ENCODE measurements around the gene ZNF771. TPM values are rescaled to one million over a fixed set of nuclear protein-coding genes. Genes with fewer than 3 reads are reported as not detected.

The ZNF771 gene
- total and polyA plus RNA-seq, 9 of the 15 experiments (the other 6 are each of a cell fraction or from before 2014, with no cell fraction given), result 1.5 to 12.6 (median 4.4) TPM

DNA sequence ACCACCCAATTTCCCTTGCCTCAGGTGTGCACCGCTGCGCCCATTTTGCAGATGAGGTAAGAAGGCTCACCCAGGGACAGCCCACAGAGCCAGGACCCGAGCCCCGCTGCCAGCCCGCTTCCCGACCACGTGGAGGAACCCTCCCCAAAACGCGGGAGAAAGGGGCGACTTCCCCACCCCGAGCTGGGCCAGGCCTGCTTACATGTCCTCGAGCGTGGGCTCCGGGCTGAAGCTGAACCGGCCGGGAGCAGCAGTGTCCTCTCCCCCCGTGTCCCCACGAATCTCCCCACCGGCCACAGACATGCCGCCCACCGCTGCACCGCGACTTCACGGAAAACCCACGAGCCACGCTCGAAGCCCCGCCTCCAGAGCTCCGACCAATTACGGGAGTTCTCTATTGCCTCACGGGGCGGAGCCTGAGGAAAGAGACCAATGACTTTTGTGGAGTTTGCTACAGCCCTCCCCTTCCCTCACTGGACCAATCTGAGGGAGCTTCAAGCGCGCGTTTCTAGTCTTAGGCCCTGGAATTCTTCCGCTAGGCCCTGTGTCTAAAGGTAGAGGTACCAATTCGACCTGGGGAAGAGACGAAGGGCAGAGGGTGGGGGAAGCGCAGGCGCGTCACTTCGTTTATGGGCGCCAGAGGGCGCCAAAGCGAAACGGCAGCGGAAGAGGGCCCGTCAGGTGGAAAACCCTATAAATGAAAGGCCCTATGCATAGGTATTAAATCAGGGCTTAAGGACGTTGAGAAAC lies 22.4 kb downstream of the ZNF771 start, which contains the start of gene DCTPP1 (continued):
- TF ChIP-seq, protein P1, sequence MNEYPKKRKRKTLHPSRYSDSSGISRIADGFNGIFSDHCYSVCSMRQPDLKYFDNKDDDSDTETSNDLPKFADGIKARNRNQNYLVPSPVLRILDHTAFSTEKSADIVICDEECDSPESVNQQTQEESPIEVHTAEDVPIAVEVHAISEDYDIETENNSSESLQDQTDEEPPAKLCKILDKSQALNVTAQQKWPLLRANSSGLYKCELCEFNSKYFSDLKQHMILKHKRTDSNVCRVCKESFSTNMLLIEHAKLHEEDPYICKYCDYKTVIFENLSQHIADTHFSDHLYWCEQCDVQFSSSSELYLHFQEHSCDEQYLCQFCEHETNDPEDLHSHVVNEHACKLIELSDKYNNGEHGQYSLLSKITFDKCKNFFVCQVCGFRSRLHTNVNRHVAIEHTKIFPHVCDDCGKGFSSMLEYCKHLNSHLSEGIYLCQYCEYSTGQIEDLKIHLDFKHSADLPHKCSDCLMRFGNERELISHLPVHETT (CRISPR knock-in tag; conservative IDR thresholded peaks at IDR 0.05 in 1 of 2, IDR thresholded peaks at IDR 0.05 in 1 of 2), result no peak
- TF ChIP-seq, protein P2, sequence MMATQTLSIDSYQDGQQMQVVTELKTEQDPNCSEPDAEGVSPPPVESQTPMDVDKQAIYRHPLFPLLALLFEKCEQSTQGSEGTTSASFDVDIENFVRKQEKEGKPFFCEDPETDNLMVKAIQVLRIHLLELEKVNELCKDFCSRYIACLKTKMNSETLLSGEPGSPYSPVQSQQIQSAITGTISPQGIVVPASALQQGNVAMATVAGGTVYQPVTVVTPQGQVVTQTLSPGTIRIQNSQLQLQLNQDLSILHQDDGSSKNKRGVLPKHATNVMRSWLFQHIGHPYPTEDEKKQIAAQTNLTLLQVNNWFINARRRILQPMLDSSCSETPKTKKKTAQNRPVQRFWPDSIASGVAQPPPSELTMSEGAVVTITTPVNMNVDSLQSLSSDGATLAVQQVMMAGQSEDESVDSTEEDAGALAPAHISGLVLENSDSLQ (IDR thresholded peaks at IDR 0.05), result no peak; the same call in 1 of the 2 replicates
- TF ChIP-seq FOXP1 (CRISPR knock-in tag; IDR thresholded peaks at IDR 0.05) (peak; percentile 85), ZNF217 (CRISPR knock-in tag; IDR thresholded peaks at IDR 0.05) (no peak), CREB1 (IDR thresholded peaks at IDR 0.05) (no peak), CREB1 (CRISPR knock-in tag; IDR thresholded peaks at IDR 0.05) (peak; percentile 84; the same call in 1 of the 2 replicates), SAFB2 (IDR thresholded peaks at IDR 0.05; ENCODE audit: borderline replicate concordance, low read depth, low read length, severe bottlenecking) (no peak), ZNF354B (CRISPR knock-in tag; IDR thresholded peaks at IDR 0.05) (no peak), FOXJ2 (tag; IDR thresholded peaks at IDR 0.05) (no peak)

All from K562 (cell line).